ENCODE results near the gene STAB2.

STAB2 gene

GRCh38 chr12:103758310-103759089 lies 171.4 kb downstream of the STAB2 start:
- H3K4me3 ChIP-seq (ENCODE audit: low read depth, low read length), result no peak overlapping the region
- DNase-seq (ENCODE audit: low read depth, low spot score), result no peak
- POLR2A ChIA-PET, result no interaction called here
- CTCF ChIA-PET, result interaction anchor here (1.5 to 2.3 kb wide), 2 partner anchors 11 to 112 kb away, joined by 4 to 11 read pairs; no protein-coding TSS in a partner anchor
- TF ChIP-seq CTCF (IDR thresholded peaks at IDR 0.05; ENCODE audit: insufficient read depth, low read length, missing control alignments), result no peak

- ChIA-PET CTCF (interaction anchor here (1.0 kb wide), 1 partner anchor 9 kb away, joined by 4 read pairs; no protein-coding TSS in a partner anchor), POLR2A (no interaction called here)
- TF ChIP-seq CTCF (IDR thresholded peaks at IDR 0.05; ENCODE audit: insufficient read depth, low read length, missing control alignments), result no peak
- H3K4me3 ChIP-seq (ENCODE audit: low read depth, low read length), result no peak overlapping the region
- no peak for DNase-seq (ENCODE audit: low read depth, low spot score)
Observed at GRCh38 chr12:103762473-103762872, 175.4 kb downstream of the STAB2 start.

- TF ChIP-seq CTCF (IDR thresholded peaks at IDR 0.05; ENCODE audit: insufficient read depth, low read length, missing control alignments), result no peak
- DNase-seq (ENCODE audit: low read depth, low spot score), result no peak
- POLR2A ChIA-PET, result no interaction called here
- CTCF ChIA-PET, result interaction anchor here (1.2 kb wide), 1 partner anchor 106 kb away, joined by 3 read pairs; no protein-coding TSS in a partner anchor
- no peak overlapping the region for H3K4me3 ChIP-seq (ENCODE audit: low read depth, low read length)
Observed at GRCh38 chr12:103765322-103765721, 178.2 kb downstream of the STAB2 start.

GRCh38 chr12:103766028-103766427 lies 179.0 kb downstream of the STAB2 start:
- POLR2A ChIA-PET, result no interaction called here
- CTCF ChIA-PET, result interaction anchor here (1.2 kb wide), 1 partner anchor 105 kb away, joined by 3 read pairs; no protein-coding TSS in a partner anchor
- no peak for DNase-seq (ENCODE audit: low read depth, low spot score)
- TF ChIP-seq CTCF (IDR thresholded peaks at IDR 0.05; ENCODE audit: insufficient read depth, low read length, missing control alignments), result no peak
- H3K4me3 ChIP-seq (ENCODE audit: low read depth, low read length), result no peak overlapping the region

GRCh38 chr12:103768467-103769123 lies 181.5 kb downstream of the STAB2 start:
- ChIA-PET CTCF (interaction anchor here (0.8 to 6.4 kb wide), 6 partner anchors 13 to 136 kb away, joined by 3 to 189 read pairs (median 3); no protein-coding TSS in a partner anchor), POLR2A (interaction anchor here (0.7 kb wide), 1 partner anchor 106 kb away, joined by 3 read pairs; no protein-coding TSS in a partner anchor)
- DNase-seq (ENCODE audit: low read depth, low spot score), result no peak
- no peak overlapping the region for H3K4me3 ChIP-seq (ENCODE audit: low read depth, low read length)
- no peak for TF ChIP-seq CTCF (IDR thresholded peaks at IDR 0.05; ENCODE audit: insufficient read depth, low read length, missing control alignments)

Measured in AG04449 (cell line).